Hepatocyte (in vitro differentiated cells): ENCODE data around the gene COPS3. TPM values are rescaled to one million over a fixed set of nuclear protein-coding genes. Genes with fewer than 3 reads are reported as not detected.

Experiments
- DNase-seq: peaks from one replicate; pipeline ENCODE4 v3.0.0-alpha.2; 2016; ENCODE audit warnings: low spot score
- H2AFZ ChIP-seq: fragments of 200-600 bp; sonication (generic); 2 replicates; pipeline ENCODE4 v1.6.0; 2016; ENCODE audit warnings: antibody characterized with exemption, mild to moderate bottlenecking
- H3K27ac ChIP-seq: fragments of 200-600 bp; sonication (generic); 2 replicates; pipeline ENCODE4 v1.5.1; 2016; ENCODE audit warnings: mild to moderate bottlenecking
- H3K27me3 ChIP-seq: fragments of 200-600 bp; sonication (generic); 2 replicates; pipeline ENCODE4 v1.6.1; 2016
- H3K36me3 ChIP-seq: fragments of 200-600 bp; sonication (generic); replicated peaks from 2 replicates; pipeline ENCODE4 v1.5.1; 2016; ENCODE audit warnings: low read depth; ENCODE audit not compliant: insufficient read depth
- H3K4me1 ChIP-seq: fragments of 200-600 bp; sonication (generic); 2 replicates; pipeline ENCODE4 v1.5.1; 2016; ENCODE audit warnings: mild to moderate bottlenecking, moderate library complexity; ENCODE audit not compliant: insufficient read depth
- H3K4me2 ChIP-seq: fragments of 200-600 bp; sonication (generic); 2 replicates; pipeline ENCODE4 v1.6.0; 2016
- H3K4me3 ChIP-seq: fragments of 200-600 bp; sonication (generic); 2 replicates; pipeline ENCODE4 v1.5.1; 2016; ENCODE audit warnings: mild to moderate bottlenecking
- H3K79me2 ChIP-seq: fragments of 200-600 bp; sonication (generic); 2 replicates; pipeline ENCODE4 v1.6.0; 2017; ENCODE audit warnings: mild to moderate bottlenecking
- H3K9me2 ChIP-seq: fragments of 200-600 bp; sonication (generic); replicated peaks from 2 replicates; pipeline ENCODE4 v1.6.0; 2017; ENCODE audit warnings: mild to moderate bottlenecking; ENCODE audit not compliant: insufficient read depth
- H3K9me3 ChIP-seq: fragments of 200-600 bp; sonication (generic); 2 replicates; pipeline ENCODE4 v1.5.1; 2016; ENCODE audit warnings: low read depth, mild to moderate bottlenecking
- H4K20me1 ChIP-seq: fragments of 200-600 bp; sonication (generic); 2 replicates; pipeline ENCODE4 v1.6.0; 2016; ENCODE audit warnings: mild to moderate bottlenecking; ENCODE audit not compliant: insufficient read depth, poor library complexity, severe bottlenecking
- EZH2 ChIP-seq: fragments of 200-600 bp; sonication (generic); IDR thresholded peaks from 2 replicates; pipeline ENCODE4 v1.6.1; 2016; ENCODE audit warnings: antibody characterized with exemption, mild to moderate bottlenecking, borderline replicate concordance
- EZH2phosphoT487 ChIP-seq: fragments of 200-600 bp; sonication (generic); IDR thresholded peaks from one replicate; pipeline ENCODE4 v1.6.1; 2018; ENCODE audit warnings: antibody characterized with exemption, mild to moderate bottlenecking, low read depth, moderate library complexity; ENCODE audit not compliant: unreplicated experiment, severe bottlenecking
- WGBS: methylation state at CpG from one replicate; pipeline ENCODE4 v1.1.6; 2016; ENCODE audit warnings: low lambda C conversion rate; ENCODE audit errors: missing lambda C conversion rate; 5-methylcytosine and 5-hydroxymethylcytosine counted together
- polyA plus RNA-seq: library from polyadenylated mRNA; unstranded; fragments of >200 nt; fragmentation: Nextera tagmentation; extraction: Ambion mirVana; gene quantifications from 2 replicates; pipeline ENCODE4 v1.2.1, GENCODE V29; 2016
- total RNA-seq: library from RNA; depleted of rRNA; stranded (reverse); fragments of >200 nt; gene quantifications from 2 replicates; pipeline ENCODE4 v1.2.3, GENCODE V29; 2014
- TF ChIP-seq, protein P1 (sequence below): fragments of 200-600 bp; sonication (generic); IDR thresholded peaks from 2 replicates; pipeline ENCODE4 v1.5.1; 2016; ENCODE audit warnings: antibody characterized with exemption, mild to moderate bottlenecking; ENCODE audit not compliant: poor library complexity

Gene COPS3
- total and polyA plus RNA-seq, 2 experiments from 2014 or later, result 56.4 to 69.5 TPM

DNA sequence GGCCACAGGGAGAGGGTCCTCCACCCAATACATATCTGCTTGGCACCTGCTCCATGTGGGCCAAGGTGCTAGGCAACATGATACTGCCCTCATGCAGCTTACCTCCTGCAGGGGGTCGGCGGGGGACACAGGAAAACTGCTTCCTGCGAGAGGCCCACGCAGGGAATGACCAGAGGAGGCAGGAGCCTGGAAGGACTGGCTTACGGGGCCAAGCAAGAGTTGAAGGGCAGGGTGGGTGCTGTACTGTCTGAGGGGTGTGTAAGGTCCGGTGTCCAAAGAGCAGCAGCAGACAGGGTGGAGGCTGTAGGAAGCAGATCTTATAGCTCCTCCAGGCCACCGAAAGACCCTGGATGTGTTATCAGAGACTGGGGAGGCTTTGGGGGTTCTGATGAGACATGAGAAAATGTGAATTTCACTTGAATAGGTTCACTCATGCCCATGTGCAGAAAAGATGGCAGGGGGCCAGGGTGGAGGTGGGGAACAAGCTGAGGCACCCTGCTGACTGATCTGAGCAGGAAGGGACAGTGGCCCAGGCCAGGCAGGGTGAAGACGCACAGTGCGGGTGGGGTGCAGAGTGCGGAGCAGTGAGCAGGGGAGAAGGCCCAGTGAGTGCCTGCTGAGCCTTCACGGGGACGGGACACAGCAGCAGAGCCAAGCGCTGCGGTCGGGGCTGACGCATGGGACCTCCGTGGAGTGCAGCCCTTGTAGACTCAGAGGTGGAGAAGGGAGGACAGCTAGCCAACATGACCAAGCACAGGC lies 52.3 kb downstream of the COPS3 start:
- Histone ChIP-seq H2AFZ (no peak overlapping the region), H3K4me2 (no peak overlapping the region), H3K27me3 (no peaks in the 10 kb centered on the region), H3K9me3 (no peaks in the 10 kb centered on the region), H4K20me1 (peaks cover 49% of the 10 kb centered on the region), H3K36me3 (no peaks in the 10 kb centered on the region), H3K9me2 (no peaks in the 10 kb centered on the region), H3K4me1 (peaks cover 11% of the 10 kb centered on the region), H3K4me3 (no peak overlapping the region), H3K79me2 (peaks cover 41% of the 10 kb centered on the region), H3K27ac (no peak overlapping the region)
- DNase-seq, result no peak
- TF ChIP-seq, protein P1, sequence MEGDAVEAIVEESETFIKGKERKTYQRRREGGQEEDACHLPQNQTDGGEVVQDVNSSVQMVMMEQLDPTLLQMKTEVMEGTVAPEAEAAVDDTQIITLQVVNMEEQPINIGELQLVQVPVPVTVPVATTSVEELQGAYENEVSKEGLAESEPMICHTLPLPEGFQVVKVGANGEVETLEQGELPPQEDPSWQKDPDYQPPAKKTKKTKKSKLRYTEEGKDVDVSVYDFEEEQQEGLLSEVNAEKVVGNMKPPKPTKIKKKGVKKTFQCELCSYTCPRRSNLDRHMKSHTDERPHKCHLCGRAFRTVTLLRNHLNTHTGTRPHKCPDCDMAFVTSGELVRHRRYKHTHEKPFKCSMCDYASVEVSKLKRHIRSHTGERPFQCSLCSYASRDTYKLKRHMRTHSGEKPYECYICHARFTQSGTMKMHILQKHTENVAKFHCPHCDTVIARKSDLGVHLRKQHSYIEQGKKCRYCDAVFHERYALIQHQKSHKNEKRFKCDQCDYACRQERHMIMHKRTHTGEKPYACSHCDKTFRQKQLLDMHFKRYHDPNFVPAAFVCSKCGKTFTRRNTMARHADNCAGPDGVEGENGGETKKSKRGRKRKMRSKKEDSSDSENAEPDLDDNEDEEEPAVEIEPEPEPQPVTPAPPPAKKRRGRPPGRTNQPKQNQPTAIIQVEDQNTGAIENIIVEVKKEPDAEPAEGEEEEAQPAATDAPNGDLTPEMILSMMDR, result no peak
- TF ChIP-seq EZH2 (no peak), EZH2phosphoT487 (no peak)
- WGBS, result 97% methylated on average over 17 of the region's 17 CpGs

DNA sequence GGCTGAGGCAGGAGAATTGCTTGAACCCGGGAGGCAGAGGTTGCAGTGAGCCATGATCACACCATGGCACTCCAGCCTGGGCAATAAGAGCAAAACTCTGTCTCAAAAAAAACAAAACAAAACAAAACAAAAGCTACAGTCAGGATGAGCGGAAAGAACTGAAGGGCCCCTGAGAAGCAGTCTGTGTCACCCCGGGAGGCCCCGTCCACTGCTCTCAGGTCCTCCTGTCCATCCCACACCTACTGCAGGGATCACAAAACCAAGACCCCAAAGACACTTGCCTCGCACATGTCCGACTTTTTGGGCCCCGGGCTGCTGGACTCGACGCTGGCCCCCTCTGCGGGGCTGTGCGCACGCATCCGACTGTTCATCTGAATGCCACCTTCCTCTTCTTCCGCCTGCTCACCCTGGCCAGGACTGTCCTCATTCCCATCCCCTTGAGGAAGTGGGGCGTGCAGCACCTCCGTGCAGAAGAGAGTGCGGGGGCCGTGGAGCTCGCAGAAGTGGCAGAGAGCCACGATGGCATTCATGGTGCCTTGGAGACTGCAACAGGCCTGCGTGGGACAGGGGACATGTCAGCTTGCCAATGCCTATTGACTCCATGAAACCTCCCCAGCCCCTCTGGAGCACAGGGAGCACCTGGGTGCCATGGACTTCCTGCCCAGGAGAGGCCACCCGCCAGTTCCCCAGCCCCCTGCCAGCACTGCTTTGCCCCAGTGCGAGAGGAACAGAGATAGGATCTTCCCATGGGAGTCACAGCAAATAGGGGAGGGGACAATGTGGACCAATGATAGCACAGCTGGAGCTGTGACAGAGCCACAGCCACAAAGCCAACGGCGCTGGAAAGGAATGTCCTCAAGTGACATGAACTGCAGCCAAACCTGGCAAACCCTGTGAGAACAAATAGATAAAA lies 53.2 kb downstream of the COPS3 start:
- Histone ChIP-seq H4K20me1 (peaks cover 47% of the 10 kb centered on the region), H3K36me3 (no peaks in the 10 kb centered on the region), H3K9me2 (no peaks in the 10 kb centered on the region), H3K4me3 (no peak overlapping the region), H3K4me1 (peaks cover 8% of the 10 kb centered on the region), H3K79me2 (peaks cover 32% of the 10 kb centered on the region), H3K27ac (no peak overlapping the region), H2AFZ (no peak overlapping the region), H3K27me3 (no peaks in the 10 kb centered on the region), H3K4me2 (no peak overlapping the region), H3K9me3 (no peaks in the 10 kb centered on the region)
- no peak for DNase-seq
- WGBS, result 96% methylated on average over 25 of the region's 25 CpGs
- no peak for TF ChIP-seq EZH2phosphoT487
- TF ChIP-seq, protein P1, result no peak
- no peak for TF ChIP-seq EZH2

DNA sequence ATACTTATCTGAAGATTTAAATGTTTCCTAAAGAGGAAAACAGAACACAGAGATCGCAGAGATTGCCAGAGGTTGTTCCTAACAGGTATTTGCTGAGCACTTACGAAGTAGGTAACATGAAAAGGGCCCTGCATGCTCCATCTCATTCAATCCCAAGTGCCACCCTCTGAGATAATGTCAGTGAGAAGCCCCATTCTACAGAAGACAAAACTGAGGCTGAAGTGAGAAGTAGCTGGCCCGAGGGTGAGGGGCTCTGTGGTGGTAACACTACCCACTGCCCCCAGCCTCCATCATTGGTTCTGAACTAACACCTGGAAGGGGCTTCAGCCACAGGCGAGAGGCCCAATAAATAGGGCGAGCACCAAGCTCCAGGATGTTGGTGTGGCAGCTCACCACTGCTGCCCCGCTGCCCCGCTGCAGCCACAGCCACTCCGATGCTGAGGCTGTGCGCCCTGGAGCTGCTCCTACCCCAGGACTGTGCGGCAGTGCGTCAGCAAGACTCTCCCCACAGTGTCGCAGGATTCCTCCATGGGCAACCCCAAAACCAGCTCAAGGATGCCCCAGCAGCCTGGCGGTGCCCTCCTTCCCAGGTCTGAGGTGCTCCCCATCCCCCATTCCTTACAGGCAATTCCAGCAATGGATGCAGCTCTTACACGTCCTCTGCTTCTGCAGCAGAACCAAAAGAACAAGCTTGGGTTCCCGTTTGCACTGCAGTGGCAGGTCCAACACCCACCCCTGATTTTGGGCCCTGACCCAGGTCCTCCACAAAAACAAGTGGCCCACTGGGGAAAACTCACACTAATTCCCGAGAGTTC lies 54.4 kb downstream of the COPS3 start:
- H3K36me3 ChIP-seq, result no peaks in the 10 kb centered on the region
- H3K4me3 ChIP-seq, result no peak overlapping the region
- H3K27me3 ChIP-seq, result no peaks in the 10 kb centered on the region
- no peak overlapping the region for H3K4me2 ChIP-seq
- no peak for DNase-seq
- WGBS, result 97% methylated on average over 16 of the region's 16 CpGs
- peaks cover 20% of the 10 kb centered on the region for H3K79me2 ChIP-seq
- no peaks in the 10 kb centered on the region for H3K9me3 ChIP-seq
- H3K9me2 ChIP-seq, result no peaks in the 10 kb centered on the region
- TF ChIP-seq EZH2 (no peak), EZH2phosphoT487 (no peak)
- TF ChIP-seq, protein P1, result no peak
- H2AFZ ChIP-seq, result no peak overlapping the region
- H4K20me1 ChIP-seq, result peaks cover 35% of the 10 kb centered on the region
- no peak overlapping the region for H3K27ac ChIP-seq
- no peaks in the 10 kb centered on the region for H3K4me1 ChIP-seq
